ENCODE results near the gene IMMP2L.

The IMMP2L gene

DNA sequence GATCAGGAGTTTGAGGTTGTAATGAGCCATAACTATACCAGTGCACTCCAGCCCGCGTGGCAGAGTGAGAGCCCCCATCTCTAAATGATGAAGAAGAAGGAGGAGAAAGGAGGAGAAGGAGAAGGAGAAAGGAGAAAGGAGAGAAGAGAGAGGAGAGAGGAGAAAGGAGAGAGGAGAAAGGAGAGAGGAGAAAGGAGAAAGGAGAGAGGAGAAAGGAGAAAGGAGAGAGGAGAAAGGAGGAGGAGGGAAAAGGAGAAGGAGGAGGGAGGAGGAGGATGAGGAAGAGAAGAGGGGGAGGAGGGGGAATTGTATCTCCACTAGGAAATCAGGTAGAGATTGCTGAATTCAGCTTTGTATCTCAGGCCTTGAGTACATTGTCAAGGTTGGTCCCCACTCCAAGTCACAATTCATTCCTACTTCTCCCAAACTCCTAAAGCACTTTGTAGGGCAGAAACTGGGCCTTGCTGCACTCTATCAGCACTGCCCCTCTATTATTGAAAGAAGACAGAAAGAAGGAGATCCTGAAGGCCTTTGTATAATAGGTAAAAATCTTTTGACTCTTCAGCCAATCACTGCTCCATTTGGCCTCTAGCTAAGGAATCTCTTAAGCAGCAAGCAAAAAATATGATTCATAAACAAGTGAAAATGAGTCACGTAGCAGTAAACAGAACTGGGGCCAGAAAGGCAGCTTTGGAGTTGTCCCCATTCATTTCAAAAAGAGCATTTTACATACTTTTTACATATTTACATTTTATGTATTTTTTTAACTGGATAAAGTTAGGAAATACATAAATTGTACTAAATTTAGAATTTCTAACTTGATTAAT, 178.0 kb downstream of the IMMP2L start:
- TF ChIP-seq, protein P1, sequence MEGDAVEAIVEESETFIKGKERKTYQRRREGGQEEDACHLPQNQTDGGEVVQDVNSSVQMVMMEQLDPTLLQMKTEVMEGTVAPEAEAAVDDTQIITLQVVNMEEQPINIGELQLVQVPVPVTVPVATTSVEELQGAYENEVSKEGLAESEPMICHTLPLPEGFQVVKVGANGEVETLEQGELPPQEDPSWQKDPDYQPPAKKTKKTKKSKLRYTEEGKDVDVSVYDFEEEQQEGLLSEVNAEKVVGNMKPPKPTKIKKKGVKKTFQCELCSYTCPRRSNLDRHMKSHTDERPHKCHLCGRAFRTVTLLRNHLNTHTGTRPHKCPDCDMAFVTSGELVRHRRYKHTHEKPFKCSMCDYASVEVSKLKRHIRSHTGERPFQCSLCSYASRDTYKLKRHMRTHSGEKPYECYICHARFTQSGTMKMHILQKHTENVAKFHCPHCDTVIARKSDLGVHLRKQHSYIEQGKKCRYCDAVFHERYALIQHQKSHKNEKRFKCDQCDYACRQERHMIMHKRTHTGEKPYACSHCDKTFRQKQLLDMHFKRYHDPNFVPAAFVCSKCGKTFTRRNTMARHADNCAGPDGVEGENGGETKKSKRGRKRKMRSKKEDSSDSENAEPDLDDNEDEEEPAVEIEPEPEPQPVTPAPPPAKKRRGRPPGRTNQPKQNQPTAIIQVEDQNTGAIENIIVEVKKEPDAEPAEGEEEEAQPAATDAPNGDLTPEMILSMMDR (conservative IDR thresholded peaks at IDR 0.05): no peak
- no peak overlapping the region for H3K27ac ChIP-seq

DNA sequence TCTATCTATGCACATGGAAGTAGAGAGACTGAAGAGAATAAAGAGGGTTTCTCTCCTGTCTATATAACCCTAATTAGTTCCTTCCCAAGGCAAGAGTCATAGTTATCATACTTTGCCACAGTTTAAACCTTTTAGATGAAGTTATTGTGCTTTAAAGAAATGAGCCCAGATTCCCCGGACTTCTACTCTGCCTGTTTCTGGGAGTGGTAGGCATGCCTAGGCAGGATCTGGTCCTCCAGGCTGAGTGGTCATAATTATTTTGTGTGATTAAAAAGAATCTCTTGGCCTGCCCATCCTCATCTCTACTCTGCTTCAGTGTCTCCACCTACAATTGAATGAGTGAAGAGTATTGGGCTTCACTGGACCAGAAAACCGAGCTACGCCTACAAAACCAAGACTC, 179.2 kb downstream of the IMMP2L start:
- TF ChIP-seq, protein P1 (conservative IDR thresholded peaks at IDR 0.05): no peak
- no peak overlapping the region for H3K27ac ChIP-seq

DNA sequence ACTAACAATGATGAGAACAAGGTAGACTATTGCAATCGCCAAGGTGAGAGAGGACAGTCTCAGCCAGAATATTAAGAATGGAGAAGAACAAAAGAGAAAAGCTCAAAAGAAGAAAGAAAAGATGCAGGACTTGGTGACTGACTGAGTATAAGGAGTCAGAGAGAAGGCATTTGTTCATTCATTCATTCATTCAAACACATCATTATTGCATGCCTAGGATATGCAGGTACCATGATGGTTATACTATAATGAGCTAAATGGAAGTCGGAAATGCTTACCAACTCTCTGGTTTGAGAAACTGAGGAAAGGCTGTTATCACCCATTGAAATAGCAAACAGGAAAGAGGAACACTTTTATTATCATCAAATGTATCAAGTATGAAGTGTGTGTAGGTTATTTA, 180.7 kb downstream of the IMMP2L start:
- TF ChIP-seq, protein P1 (conservative IDR thresholded peaks at IDR 0.05): no peak
- H3K27ac ChIP-seq: no peak overlapping the region

DNA sequence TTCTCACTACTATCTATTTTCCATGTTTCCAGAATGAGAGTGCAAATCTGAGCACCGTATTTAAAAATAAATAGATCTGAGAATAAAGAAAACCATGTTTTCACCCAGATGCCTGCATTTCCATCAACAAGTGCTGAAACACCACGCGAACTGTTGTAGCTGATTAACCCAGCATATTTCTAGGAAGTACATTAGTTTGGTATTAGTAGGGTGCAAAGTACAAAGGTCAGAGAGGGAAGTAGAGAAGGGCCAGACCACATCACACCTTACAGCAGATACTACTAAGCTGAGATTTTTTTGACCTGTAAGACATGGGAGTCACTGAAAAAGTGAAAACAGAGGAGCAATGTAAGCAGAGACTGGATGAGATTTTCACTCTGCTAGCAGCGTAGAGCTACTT, 181.3 kb downstream of the IMMP2L start:
- no peak overlapping the region for H3K27ac ChIP-seq
- TF ChIP-seq, protein P1 (conservative IDR thresholded peaks at IDR 0.05): no peak

DNA sequence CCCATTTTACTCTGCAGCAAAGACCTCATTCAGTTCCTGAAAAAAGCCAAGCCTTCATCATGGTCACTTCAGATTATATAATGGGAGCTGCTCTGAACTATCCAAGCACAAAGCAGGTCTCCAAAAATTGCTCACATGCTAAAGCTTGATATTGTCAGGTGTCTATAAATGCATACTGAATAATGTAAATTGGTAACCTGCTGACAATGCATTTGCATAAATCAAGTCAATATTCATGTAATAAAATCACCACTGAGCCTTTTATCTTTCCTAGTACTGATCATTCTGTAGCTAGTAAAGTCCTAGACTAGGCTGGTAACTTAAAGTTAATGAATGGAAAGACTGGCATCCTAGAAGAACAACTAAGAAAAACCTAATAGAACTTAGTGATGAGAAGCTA, 188.3 kb downstream of the IMMP2L start:
- TF ChIP-seq, protein P1 (conservative IDR thresholded peaks at IDR 0.05): no peak
- H3K27ac ChIP-seq: no peak overlapping the region

DNA sequence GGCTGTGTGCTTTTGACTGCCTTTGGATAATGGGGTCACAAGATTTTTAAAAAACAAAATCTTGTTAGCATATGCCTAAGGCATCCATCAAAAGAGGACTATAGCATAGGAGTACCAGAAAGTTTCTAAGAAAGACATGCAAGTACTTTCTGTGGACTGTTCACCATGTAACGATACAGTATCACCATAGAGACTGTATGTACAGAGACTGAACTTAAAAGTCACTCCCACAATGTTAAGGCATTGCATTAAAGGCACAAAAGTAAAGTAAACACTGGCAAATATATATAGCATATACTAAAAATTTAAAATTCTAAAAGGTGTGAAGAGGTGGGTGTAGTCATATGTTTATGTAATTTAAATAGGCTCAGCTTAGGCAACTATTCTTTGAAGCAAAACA, 190.9 kb downstream of the IMMP2L start:
- no peak overlapping the region for H3K27ac ChIP-seq
- TF ChIP-seq, protein P1 (conservative IDR thresholded peaks at IDR 0.05): no peak

DNA sequence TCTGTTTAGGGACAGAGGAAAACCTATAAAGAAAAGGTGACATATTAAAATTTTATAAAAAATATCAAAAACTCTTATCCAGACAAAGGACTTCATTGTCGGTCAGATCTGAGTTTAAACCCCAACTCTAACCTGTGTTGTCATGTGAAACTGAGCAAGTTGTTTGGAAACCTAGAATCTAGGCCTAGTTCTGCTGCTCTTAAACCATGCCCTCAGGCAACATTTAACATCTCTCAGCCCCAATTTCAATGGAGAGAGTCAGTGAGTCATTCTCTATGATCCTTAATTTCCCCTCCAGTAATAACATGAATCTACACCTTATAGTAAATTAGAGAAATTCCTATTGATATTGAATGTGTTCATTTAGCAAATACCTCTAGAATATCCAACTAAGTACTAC, 192.3 kb downstream of the IMMP2L start:
- TF ChIP-seq, protein P1 (conservative IDR thresholded peaks at IDR 0.05): no peak
- no peak overlapping the region for H3K27ac ChIP-seq
